Mesenchymal stem cell (in vitro differentiated cells and primary cell): ENCODE measurements around the gene DMD.

Experiments
- DNase-seq: peaks from one replicate; pipeline ENCODE4 v3.0.0-alpha.2; 2013
- H2AFZ ChIP-seq: one replicate; pipeline ENCODE4 v1.6.1; 2013; ENCODE audit warnings: low read depth, mild to moderate bottlenecking, control low read depth, inconsistent platforms, low read length, moderate library complexity
- H2AK5ac ChIP-seq: 2 replicates; pipeline ENCODE4 v1.6.1; 2013; ENCODE audit warnings: low read length, moderate library complexity, mild to moderate bottlenecking, inconsistent platforms; ENCODE audit not compliant: severe bottlenecking
- H2BK120ac ChIP-seq: one replicate; pipeline ENCODE4 v1.6.1; 2013; ENCODE audit warnings: low read depth, mild to moderate bottlenecking, inconsistent platforms, low read length, moderate library complexity
- H2BK12ac ChIP-seq, 2 experiments: one replicate each; pipeline ENCODE4 v1.6.1; 2013; ENCODE audit warnings: inconsistent platforms in 2 of 2, low read length in 2 of 2, mild to moderate bottlenecking in 2 of 2, moderate library complexity in 2 of 2, control low read depth in 1 of 2
- H2BK15ac ChIP-seq: one replicate; pipeline ENCODE4 v1.6.1; 2013; ENCODE audit warnings: mild to moderate bottlenecking, low read depth, inconsistent platforms; ENCODE audit not compliant: poor library complexity, severe bottlenecking
- H2BK5ac ChIP-seq: 2 replicates; pipeline ENCODE4 v1.6.1; 2013; ENCODE audit warnings: low read depth, mild to moderate bottlenecking, low read length, control low read depth, inconsistent platforms; ENCODE audit not compliant: poor library complexity, severe bottlenecking
- H3K14ac ChIP-seq, 2 experiments: one replicate each; pipeline ENCODE4 v1.6.1; 2013; ENCODE audit warnings: inconsistent platforms in 2 of 2, low read length in 2 of 2, control low read depth in 1 of 2, mild to moderate bottlenecking in 1 of 2, moderate library complexity in 1 of 2
- H3K18ac ChIP-seq, 2 experiments: one replicate each; pipeline ENCODE4 v1.6.1; 2013; ENCODE audit warnings: inconsistent platforms in 2 of 2, low read length in 2 of 2, control low read depth in 1 of 2, low read depth in 1 of 2, mild to moderate bottlenecking in 1 of 2
- H3K23ac ChIP-seq, 2 experiments: one replicate each; pipeline ENCODE4 v1.6.1; 2013; ENCODE audit warnings: inconsistent platforms in 2 of 2, low read length in 2 of 2, mild to moderate bottlenecking in 2 of 2, moderate library complexity in 2 of 2, control low read depth in 1 of 2
- H3K27ac ChIP-seq: 2 replicates; pipeline ENCODE4 v1.5.1; 2013; ENCODE audit warnings: mild to moderate bottlenecking, moderate library complexity, low read length, control low read depth, inconsistent platforms; ENCODE audit not compliant: poor library complexity, severe bottlenecking
- H3K27me3 ChIP-seq, 2 experiments: 2 replicates each; pipeline versions ENCODE4 v1.6.1 to v1.7.0; 2013; ENCODE audit warnings: low read length in 2 of 2, mild to moderate bottlenecking in 2 of 2, moderate library complexity in 2 of 2, control low read depth in 1 of 2, inconsistent platforms in 1 of 2; ENCODE audit not compliant: control insufficient read depth in 1 of 2, insufficient read depth in 1 of 2
- H3K36me3 ChIP-seq, 2 experiments: 2 replicates each; pipeline versions ENCODE4 v1.6.1 to v1.7.0; 2013; ENCODE audit warnings: low read length in 2 of 2, control low read depth in 1 of 2, inconsistent platforms in 1 of 2, low read depth in 1 of 2, mild to moderate bottlenecking in 1 of 2; ENCODE audit not compliant: insufficient read depth in 2 of 2, control insufficient read depth in 1 of 2
- H3K4ac ChIP-seq, 2 experiments: one replicate each; pipeline ENCODE4 v1.6.1; 2013; ENCODE audit warnings: inconsistent platforms in 2 of 2, low read length in 2 of 2, mild to moderate bottlenecking in 2 of 2, moderate library complexity in 2 of 2, control low read depth in 1 of 2, low read depth in 1 of 2
- H3K4me1 ChIP-seq: 2 replicates; pipeline ENCODE4 v1.6.1; 2013; ENCODE audit warnings: low read depth, low read length, control low read depth; ENCODE audit not compliant: control insufficient read depth, insufficient read depth
- H3K4me2 ChIP-seq: 2 replicates; pipeline ENCODE4 v1.6.1; 2013; ENCODE audit warnings: low read length, mild to moderate bottlenecking, inconsistent platforms; ENCODE audit not compliant: poor library complexity, severe bottlenecking
- H3K4me3 ChIP-seq, 2 experiments: 2 replicates each; pipeline versions ENCODE4 v1.5.1 to v1.7.0; 2013; ENCODE audit warnings: low read length in 2 of 2, mild to moderate bottlenecking in 2 of 2, control low read depth in 1 of 2, low read depth in 1 of 2; ENCODE audit not compliant: insufficient read depth in 1 of 2
- H3K79me1 ChIP-seq: replicated peaks from 2 replicates; pipeline ENCODE4 v1.6.1; 2013; ENCODE audit warnings: mild to moderate bottlenecking, control low read depth, low read length, inconsistent platforms; ENCODE audit not compliant: poor library complexity, severe bottlenecking
- H3K9ac ChIP-seq: 2 replicates; pipeline ENCODE4 v1.7.0; 2013; ENCODE audit warnings: mild to moderate bottlenecking, low read length, moderate library complexity
- H3K9me3 ChIP-seq: 2 replicates; pipeline ENCODE4 v1.7.0; 2013; ENCODE audit warnings: mild to moderate bottlenecking, low read length; ENCODE audit not compliant: control insufficient read depth
- H4K8ac ChIP-seq: one replicate; pipeline ENCODE4 v1.6.1; 2013; ENCODE audit warnings: inconsistent platforms, mild to moderate bottlenecking, low read length, moderate library complexity
- H4K91ac ChIP-seq: one replicate; pipeline ENCODE4 v1.6.1; 2013; ENCODE audit warnings: mild to moderate bottlenecking, low read length, inconsistent platforms
- WGBS: methylation state at CpG from one replicate; pipeline ENCODE4 v1.1.7; 2013; ENCODE audit warnings: mixed read lengths; 5-methylcytosine and 5-hydroxymethylcytosine counted together

DMD gene

GRCh38 chrX:32995427-32995826 is 215.9 kb downstream of the DMD start:
- no peak overlapping the region for H2BK5ac ChIP-seq
- no peak overlapping the region for H2BK120ac ChIP-seq
- H2AK5ac ChIP-seq = no peak overlapping the region
- H3K79me1 ChIP-seq = no peaks in the 10 kb centered on the region
- H2AFZ ChIP-seq = no peak overlapping the region
- no CpG with 5 or more reads among the region's 3 CpGs for WGBS
- no peak overlapping the region for H3K18ac ChIP-seq
- H2BK15ac ChIP-seq = no peak overlapping the region
- H2BK12ac ChIP-seq = no peak overlapping the region
- H3K4me2 ChIP-seq = no peak overlapping the region
- no peak overlapping the region for H3K9ac ChIP-seq
- H3K4me3 ChIP-seq = no peak overlapping the region
- no peaks in the 10 kb centered on the region for H3K9me3 ChIP-seq
- H3K27ac ChIP-seq = no peak overlapping the region
- no peaks in the 10 kb centered on the region for H3K36me3 ChIP-seq
- H4K8ac ChIP-seq = no peak overlapping the region
- no peaks in the 10 kb centered on the region for H3K27me3 ChIP-seq
- H3K23ac ChIP-seq = no peak overlapping the region
- no peak overlapping the region for H4K91ac ChIP-seq
- no peak overlapping the region for H3K4ac ChIP-seq
- H3K4me1 ChIP-seq = no peaks in the 10 kb centered on the region
- no peak overlapping the region for H3K14ac ChIP-seq
- DNase-seq = no peak

GRCh38 chrX:32987142-32987541 is 224.2 kb downstream of the DMD start:
- Histone ChIP-seq H2AK5ac (no peak overlapping the region), H3K18ac (no peak overlapping the region), H3K79me1 (no peaks in the 10 kb centered on the region), H3K4ac (no peak overlapping the region), H2BK12ac (no peak overlapping the region), H2BK15ac (no peak overlapping the region), H3K4me2 (no peak overlapping the region), H3K36me3 (no peaks in the 10 kb centered on the region), H2AFZ (no peak overlapping the region), H3K27me3 (no peaks in the 10 kb centered on the region), H3K27ac (no peak overlapping the region), H4K8ac (no peak overlapping the region), H3K23ac (no peak overlapping the region), H3K9ac (no peak overlapping the region), H3K9me3 (no peaks in the 10 kb centered on the region), H3K14ac (no peak overlapping the region), H4K91ac (no peak overlapping the region), H2BK120ac (no peak overlapping the region), H2BK5ac (no peak overlapping the region), H3K4me3 (no peak overlapping the region), H3K4me1 (no peaks in the 10 kb centered on the region)
- 38% methylated on average over 4 of the region's 4 CpGs for WGBS
- no peak for DNase-seq

GRCh38 chrX:32985544-32985943 is 225.8 kb downstream of the DMD start:
- Histone ChIP-seq H4K91ac (no peak overlapping the region), H3K4me2 (no peak overlapping the region), H3K27ac (no peak overlapping the region), H3K4me3 (no peak overlapping the region), H2BK15ac (no peak overlapping the region), H3K14ac (no peak overlapping the region), H2BK120ac (no peak overlapping the region), H3K9ac (no peak overlapping the region), H2AK5ac (no peak overlapping the region), H3K9me3 (no peaks in the 10 kb centered on the region), H3K4ac (no peak overlapping the region), H4K8ac (no peak overlapping the region), H2BK12ac (no peak overlapping the region), H3K18ac (no peak overlapping the region), H2BK5ac (no peak overlapping the region), H3K36me3 (no peaks in the 10 kb centered on the region), H2AFZ (no peak overlapping the region), H3K23ac (no peak overlapping the region), H3K4me1 (no peaks in the 10 kb centered on the region), H3K79me1 (no peaks in the 10 kb centered on the region), H3K27me3 (no peaks in the 10 kb centered on the region)
- 75% methylated on average over 1 of the region's 4 CpGs for WGBS
- no peak for DNase-seq

GRCh38 chrX:32966821-32967355 is 244.5 kb downstream of the DMD start:
- Histone ChIP-seq H3K79me1 (no peaks in the 10 kb centered on the region), H3K27ac (no peak overlapping the region), H2AK5ac (no peak overlapping the region), H3K4me1 (no peaks in the 10 kb centered on the region), H2BK15ac (no peak overlapping the region), H3K4ac (no peak overlapping the region), H3K9ac (no peak overlapping the region), H3K14ac (no peak overlapping the region), H4K8ac (no peak overlapping the region), H3K18ac (no peak overlapping the region), H2AFZ (no peak overlapping the region), H3K4me2 (no peak overlapping the region), H4K91ac (no peak overlapping the region), H2BK12ac (no peak overlapping the region), H3K23ac (no peak overlapping the region), H3K9me3 (no peaks in the 10 kb centered on the region), H3K4me3 (no peak overlapping the region), H3K36me3 (no peaks in the 10 kb centered on the region), H3K27me3 (no peaks in the 10 kb centered on the region), H2BK120ac (no peak overlapping the region), H2BK5ac (no peak overlapping the region)
- WGBS = 83% methylated on average over 2 of the region's 2 CpGs
- no peak for DNase-seq
